Occipital lobe (tissue), 2 donors: ENCODE data around the gene NR2C2AP. TPM values are rescaled to one million over a fixed set of nuclear protein-coding genes. Genes with fewer than 3 reads are reported as not detected.
"Not testable (repeated sequence)": the region's sequence is repeated elsewhere in the genome, so short reads cannot be mapped to it uniquely, and the experiment has no call there.

Source experiments
- DNase-seq: peaks from one replicate; lab custom pipeline; 2025; lab: John Stamatoyannopoulos, UW
- total RNA-seq: library from RNA; depleted of rRNA; stranded (reverse); fragments of >200 nt; gene quantifications from one replicate; pipeline ENCODE4 v1.2.3, GENCODE V29; 2014

The NR2C2AP gene
- total RNA-seq, 1 donor from 2014 or later: 12.6 TPM

GRCh38 chr19:19185853-19186740 lies 17.1 kb downstream of the NR2C2AP start:
- no peak for DNase-seq

- DNase-seq: no peak
These were observed 21.7 kb downstream of the NR2C2AP start for GRCh38 chr19:19181488-19181998.

GRCh38 chr19:19179548-19180441 lies 23.4 kb downstream of the NR2C2AP start:
- DNase-seq: no peak

DNA sequence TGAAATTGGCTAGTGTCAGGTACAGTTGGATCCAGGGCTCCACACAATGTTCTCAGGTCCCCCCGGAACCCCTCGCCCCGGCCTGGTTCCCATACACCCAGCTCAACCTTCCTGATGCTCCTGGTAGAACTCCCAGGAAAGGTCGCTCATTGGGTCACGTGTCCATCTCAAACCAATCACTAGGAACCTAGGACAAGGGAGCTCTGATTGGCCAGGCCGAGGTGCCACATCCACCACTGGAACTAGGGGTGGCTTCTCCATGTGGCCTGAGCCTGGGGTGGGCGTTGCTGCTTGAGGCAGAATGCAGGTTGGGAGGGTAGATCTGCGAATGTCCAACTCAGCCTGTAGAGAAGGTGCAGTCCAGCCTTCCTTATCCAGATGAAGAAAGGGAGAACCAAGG lies 26.3 kb downstream of the NR2C2AP start:
- DNase-seq: no peak

GRCh38 chr19:19173243-19173642 lies 30.0 kb downstream of the NR2C2AP start:
- DNase-seq: not testable (repeated sequence)

DNA sequence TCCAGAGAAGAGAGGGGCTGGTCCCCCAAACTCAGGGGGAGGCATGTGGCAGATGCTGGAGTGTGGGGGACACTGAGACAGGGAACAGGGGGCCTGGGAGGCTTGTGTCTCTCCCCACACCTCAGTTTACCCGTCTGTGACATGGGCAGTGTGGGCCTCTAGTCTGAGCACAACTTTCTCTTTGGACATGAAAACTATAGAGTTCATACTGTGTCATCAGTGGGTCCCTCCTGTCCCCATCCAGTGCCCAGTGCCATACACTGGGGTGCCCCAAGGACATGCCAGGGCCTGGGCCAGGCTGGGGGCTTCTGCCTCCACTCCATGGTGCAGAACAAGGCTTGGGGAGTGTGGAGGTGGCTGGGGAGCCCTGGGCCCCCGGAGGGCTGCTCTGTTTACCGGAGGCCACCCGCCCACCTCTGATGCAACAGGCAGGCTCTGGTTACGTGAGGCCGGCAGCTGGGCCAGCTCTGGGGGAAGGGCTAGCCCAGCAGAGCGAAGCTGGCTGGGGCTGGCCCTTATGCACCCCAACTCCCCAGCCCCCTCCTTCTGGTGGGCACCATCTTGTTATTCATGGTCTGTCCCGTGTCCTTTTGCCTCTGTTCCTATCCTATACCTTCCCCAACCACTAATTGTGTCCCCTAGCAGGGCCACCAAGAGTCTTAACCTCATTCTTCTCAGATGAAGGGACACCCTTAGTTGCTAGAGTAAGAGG lies 31.2 kb downstream of the NR2C2AP start:
- DNase-seq: no peak

DNA sequence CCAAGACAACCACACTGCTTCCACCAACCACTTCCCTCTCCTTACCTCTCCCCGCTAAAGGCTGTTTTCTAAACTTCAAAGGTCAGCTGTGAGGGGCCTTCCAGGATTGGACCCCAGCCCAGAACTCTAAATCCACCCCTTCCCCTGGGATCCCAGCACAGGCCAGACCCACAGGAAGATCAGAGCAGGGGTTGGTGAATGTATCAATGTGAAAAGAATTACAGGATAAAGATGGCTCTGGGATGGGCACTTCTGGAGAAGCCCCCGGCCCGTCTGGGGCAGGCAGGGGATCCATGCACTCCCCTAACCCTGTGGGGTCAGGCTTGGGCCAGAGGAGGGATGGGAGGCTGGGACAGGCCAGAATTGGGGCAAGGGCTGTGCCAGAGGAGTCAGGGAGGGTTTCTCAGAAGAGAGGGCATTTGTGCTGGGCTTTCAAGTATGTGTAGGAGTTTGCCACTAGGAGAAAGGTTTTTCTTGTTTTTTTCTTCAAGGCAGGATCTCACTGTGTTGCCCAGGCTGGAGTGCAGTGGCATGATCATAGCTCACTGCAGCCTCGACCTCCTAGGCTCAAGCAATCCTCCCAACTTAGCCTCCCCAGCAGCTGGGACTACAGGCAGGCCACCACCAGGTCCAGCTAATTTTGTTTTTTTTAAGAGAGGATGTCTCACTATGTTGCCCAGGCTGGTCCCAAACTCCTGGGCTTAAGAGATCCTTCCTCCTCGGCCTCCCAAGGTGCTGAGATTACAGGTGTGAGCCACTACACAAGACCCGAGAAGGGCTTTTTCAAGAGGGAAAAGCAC lies 32.1 kb downstream of the NR2C2AP start:
- no peak for DNase-seq

- no peak for DNase-seq
These were observed 33.0 kb downstream of the NR2C2AP start, which contains the start of gene MEF2B for GRCh38 chr19:19170053-19170872. Gene MEF2B, minus strand, starts transcription at chr19:19170263. Its CDS starts 19,528 bp downstream, at chr19:19150735.

DNA sequence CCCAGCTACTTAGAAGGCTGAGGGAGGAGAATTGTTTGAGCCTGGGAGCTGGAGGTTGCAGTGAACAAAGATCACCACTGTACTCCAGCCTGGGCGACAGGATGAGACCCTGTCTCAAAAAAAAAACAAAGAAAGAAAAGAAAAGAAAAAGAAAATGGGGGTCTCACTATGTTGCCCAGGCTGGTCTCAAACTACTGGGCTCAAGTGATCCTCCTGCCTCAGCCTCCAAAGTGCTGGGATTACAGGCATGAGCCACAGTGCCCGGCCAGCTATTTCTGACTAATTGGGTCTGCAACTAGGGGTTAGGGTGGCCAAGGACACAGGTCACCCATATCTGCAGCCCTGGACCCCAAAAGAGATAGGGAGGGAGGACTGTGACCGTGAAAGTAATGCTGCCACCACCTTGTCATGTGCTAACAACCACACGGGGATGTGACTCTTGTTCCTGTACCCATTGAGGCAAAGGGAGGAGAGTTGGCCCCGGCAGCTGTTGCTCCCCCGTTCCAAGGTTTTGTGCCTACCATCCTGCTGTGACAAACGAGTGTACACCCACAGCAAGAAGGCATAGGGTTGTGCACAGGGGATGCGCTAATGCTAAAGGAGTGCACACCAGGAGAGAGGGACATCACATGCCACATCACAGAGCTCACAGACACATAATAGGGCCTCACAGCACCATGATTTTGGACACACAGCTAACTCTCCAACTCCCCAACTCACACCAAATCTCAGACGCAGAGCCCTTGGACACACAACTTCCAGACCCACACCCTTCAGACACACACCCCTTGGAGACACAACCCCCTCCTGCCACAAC lies 33.8 kb downstream of the NR2C2AP start:
- no peak for DNase-seq

DNA sequence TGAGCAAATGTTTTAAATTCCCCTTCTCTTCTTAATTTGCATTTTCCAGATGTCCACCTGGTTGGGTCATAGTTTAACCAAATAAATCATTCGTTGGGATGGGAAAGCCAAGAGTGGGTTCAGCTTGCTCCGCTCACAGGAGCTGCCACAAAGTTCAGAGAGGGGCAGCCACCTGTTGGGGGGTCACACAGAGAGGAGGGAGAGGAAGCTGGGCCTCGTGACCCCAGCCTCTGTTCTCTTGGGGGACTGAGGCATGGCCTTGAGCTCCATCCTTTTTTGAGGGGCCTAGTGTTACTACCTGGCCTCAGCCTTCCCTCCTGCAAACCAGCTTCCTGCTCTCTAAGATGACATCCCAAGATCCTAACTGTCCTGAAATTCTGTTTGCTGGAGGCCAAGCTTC lies 35.6 kb downstream of the NR2C2AP start:
- no peak for DNase-seq

GRCh38 chr19:19165396-19165795 lies 37.8 kb downstream of the NR2C2AP start:
- DNase-seq: no peak

- no peak for DNase-seq
These were observed 40.7 kb downstream of the NR2C2AP start for GRCh38 chr19:19162495-19162894.

DNA sequence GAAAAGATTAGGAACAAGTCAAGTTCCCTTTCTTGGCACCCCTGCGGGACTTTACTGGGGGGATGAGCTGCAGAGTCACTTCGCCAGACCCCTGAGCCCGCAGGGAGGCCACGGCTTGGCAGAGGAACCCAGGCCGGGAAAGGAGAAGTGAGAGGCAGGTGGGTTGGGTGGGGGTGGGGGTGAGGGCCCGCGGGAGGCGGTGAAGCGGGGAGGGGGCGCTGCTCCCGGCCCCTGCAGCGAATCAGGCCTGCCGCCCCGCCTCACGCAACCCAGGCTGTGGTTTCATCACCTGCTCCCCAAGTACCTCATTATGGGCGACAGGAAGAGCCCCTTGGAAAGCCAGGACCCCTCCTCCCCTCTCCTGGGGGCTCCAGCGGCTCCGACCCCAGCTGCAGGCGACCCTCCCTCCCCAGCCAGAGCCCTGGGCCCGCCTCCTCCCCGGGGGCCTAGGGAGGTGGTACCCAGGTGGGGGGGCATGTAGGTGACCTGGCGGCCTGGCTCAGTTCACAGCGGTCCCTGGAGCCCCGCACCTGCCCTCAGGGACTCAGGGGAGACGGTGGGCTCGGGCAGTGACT lies 42.7 kb downstream of the NR2C2AP start:
- no peak for DNase-seq

GRCh38 chr19:19159534-19159933 lies 43.7 kb downstream of the NR2C2AP start:
- no peak for DNase-seq

GRCh38 chr19:19157808-19158207 lies 45.4 kb downstream of the NR2C2AP start:
- DNase-seq: no peak

GRCh38 chr19:19155495-19156219 lies 47.6 kb downstream of the NR2C2AP start:
- no peak for DNase-seq

DNA sequence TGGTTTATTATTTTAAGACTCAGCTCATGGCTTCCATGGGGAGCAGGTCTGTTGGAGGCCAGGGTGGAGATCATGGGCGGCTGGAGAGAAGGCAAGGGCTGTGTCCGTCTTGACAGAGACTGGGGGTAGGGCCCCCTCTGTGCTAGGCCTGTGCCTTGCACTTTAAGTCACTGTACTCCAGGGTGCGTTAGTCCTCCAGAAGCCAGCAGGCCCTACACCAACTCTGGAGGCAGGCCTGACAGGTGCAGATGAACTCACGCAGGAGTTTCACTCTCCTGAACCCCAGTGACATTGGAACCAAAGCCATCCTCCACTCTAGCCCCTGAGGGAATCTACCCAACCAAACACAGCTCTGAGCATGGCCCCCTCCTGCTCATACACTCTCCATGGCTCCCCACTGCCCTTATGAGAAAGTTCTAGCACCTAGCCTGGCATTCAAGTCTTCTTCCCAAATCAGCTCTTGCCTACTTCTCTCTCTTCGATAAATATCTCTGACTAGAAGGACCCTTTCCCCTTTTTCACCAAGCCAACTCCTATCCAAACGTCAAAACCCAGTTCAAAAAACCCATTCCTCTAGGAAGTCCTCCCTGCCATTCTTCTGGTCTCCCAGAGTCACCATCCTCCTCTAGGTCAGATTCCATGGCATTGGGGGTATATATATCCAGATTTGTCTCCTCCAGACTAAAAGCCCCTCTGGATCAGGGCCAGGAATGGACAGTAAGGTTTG lies 48.3 kb downstream of the NR2C2AP start:
- no peak for DNase-seq
